ENCODE data around the gene STRA6.

Gene STRA6

GRCh38 chr15:74227968-74228722 is 25.6 kb upstream of the STRA6 start:
- DNase-seq: no peak

- no peak for DNase-seq
Measured at GRCh38 chr15:74226761-74227540, 24.4 kb upstream of the STRA6 start.

GRCh38 chr15:74225928-74226327 is 23.3 kb upstream of the STRA6 start:
- DNase-seq: no peak

- no peak for DNase-seq
Measured at GRCh38 chr15:74222240-74223119, 19.9 kb upstream of the STRA6 start.

GRCh38 chr15:74221399-74222239 is 19.0 kb upstream of the STRA6 start:
- DNase-seq: no peak

GRCh38 chr15:74220475-74221248 is 18.1 kb upstream of the STRA6 start:
- DNase-seq: no peak

GRCh38 chr15:74217907-74218885 is 15.6 kb upstream of the STRA6 start:
- no peak for DNase-seq

- DNase-seq: no peak
Measured at GRCh38 chr15:74216949-74217348, 14.4 kb upstream of the STRA6 start.

GRCh38 chr15:74215958-74216357 is 13.4 kb upstream of the STRA6 start:
- no peak for DNase-seq

GRCh38 chr15:74214324-74215021 is 11.9 kb upstream of the STRA6 start:
- DNase-seq: no peak

GRCh38 chr15:74213858-74214284 is 11.3 kb upstream of the STRA6 start:
- DNase-seq: no peak

- DNase-seq: no peak
Measured at GRCh38 chr15:74212494-74212893, 9.9 kb upstream of the STRA6 start.

GRCh38 chr15:74211656-74212055 is 9.1 kb upstream of the STRA6 start:
- no peak for DNase-seq

GRCh38 chr15:74210729-74211128 is 8.1 kb upstream of the STRA6 start:
- DNase-seq: no peak

GRCh38 chr15:74209997-74210671 is 7.5 kb upstream of the STRA6 start:
- no peak for DNase-seq

GRCh38 chr15:74209560-74209958 is 7.0 kb upstream of the STRA6 start:
- DNase-seq: no peak

GRCh38 chr15:74208901-74209559 is 6.4 kb upstream of the STRA6 start:
- no peak for DNase-seq

- no peak for DNase-seq
Measured at GRCh38 chr15:74208496-74208895, 5.9 kb upstream of the STRA6 start.
